ENCODE data around the gene CAMKK2. TPM values are rescaled to one million over a fixed set of nuclear protein-coding genes. Genes with fewer than 3 reads are reported as not detected.

The CAMKK2 gene
- total RNA-seq, 1 experiment from 2014 or later: 24.7 TPM

DNA sequence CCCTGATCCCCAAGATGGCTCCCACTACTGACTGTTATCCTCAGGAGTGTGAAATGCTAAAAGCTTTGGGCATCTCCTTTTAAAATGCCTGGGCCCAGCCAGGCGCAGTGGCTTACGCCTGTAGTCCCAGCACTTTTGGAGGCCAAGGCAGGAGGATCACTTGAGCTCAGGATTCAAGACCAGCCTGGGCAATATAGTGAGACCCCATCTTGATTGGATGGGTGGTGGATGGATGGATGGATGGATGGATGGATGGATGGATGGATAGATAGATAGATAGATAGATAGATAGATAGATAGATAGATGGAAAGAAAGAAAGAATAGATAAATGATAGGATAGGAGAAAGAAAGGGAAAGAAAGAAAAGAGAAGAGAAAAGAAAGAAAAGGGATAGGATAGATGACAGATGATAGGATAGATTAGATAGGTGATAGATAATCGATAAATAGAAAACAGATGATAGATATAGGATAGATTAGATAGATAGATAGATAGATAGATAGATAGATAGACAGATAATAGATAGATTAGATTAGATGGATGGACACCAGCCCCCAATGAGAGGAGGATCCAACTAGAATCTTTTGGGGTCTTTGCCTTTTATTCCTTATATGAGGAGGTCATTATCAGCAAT is 77.0 kb downstream of the CAMKK2 start:
- Mint-ChIP-seq H3K9me3 (no peaks in the 10 kb centered on the region), H3K36me3 (ENCODE audit: insufficient read depth in 1 of 3, low read depth in 3 of 3) (peaks cover 0 to 2% (median 2%) of the 10 kb centered on the region in 3 experiments; a peak in 3 of 7 replicates), H3K4me1 (no peaks in the 10 kb centered on the region), H3K27me3 (ENCODE audit: low read depth) (no peaks in the 10 kb centered on the region), H3K27ac (no peak overlapping the region), H3K4me3 (no peak overlapping the region)
- Histone ChIP-seq H2BK120ac (ENCODE audit: low read depth, low read length, poor library complexity, severe bottlenecking) (no peak overlapping the region), H2BK12ac (ENCODE audit: insufficient read length, low read depth, low read length) (no peak overlapping the region), H4K5ac (ENCODE audit: insufficient read length, low read depth, low read length) (no peak overlapping the region), H3K27ac (ENCODE audit: insufficient read length, low read depth, low read length) (no peak overlapping the region), H3K4me1 (ENCODE audit: insufficient read depth, low read length) (no peaks in the 10 kb centered on the region), H3K9ac (ENCODE audit: extremely low read depth, insufficient read length, low read length) (no peak overlapping the region), H3K79me1 (ENCODE audit: insufficient read depth, low read depth, low read length, poor library complexity, severe bottlenecking) (no peaks in the 10 kb centered on the region), H2BK15ac (ENCODE audit: low read depth, low read length) (no peak overlapping the region), H3K9me3 (ENCODE audit: control insufficient read depth, low read depth, low read length) (no peaks in the 10 kb centered on the region), H4K20me1 (ENCODE audit: control insufficient read depth, insufficient read depth, insufficient read length) (no peaks in the 10 kb centered on the region), H2AK5ac (ENCODE audit: insufficient read length, low read length) (no peak overlapping the region), H3K56ac (ENCODE audit: insufficient read length, low read depth, low read length) (no peak overlapping the region), H4K8ac (replicated peaks; ENCODE audit: insufficient read length, low read depth, low read length) (no peak overlapping the region), H3K4ac (ENCODE audit: low read depth, low read length) (no peak overlapping the region), H2BK5ac (ENCODE audit: insufficient read length, low read length) (no peak overlapping the region), H4K91ac (ENCODE audit: insufficient read length, low read depth, low read length) (no peak overlapping the region), H3K14ac (ENCODE audit: insufficient read depth, low read length) (no peak overlapping the region), H3T11ph (ENCODE audit: low read length) (no peak overlapping the region), H3K4me2 (ENCODE audit: insufficient read depth, insufficient read length, low read length) (no peak overlapping the region), H3K18ac (ENCODE audit: insufficient read length, low read depth, low read length) (no peak overlapping the region), H3K79me2 (ENCODE audit: insufficient read depth, low read length) (no peaks in the 10 kb centered on the region), H2AFZ (ENCODE audit: low read length) (no peak overlapping the region), H2BK20ac (ENCODE audit: low read depth, low read length, poor library complexity, severe bottlenecking) (no peak overlapping the region), H3K23ac (ENCODE audit: insufficient read length, low read depth, low read length) (no peak overlapping the region), H3K27me3 (ENCODE audit: insufficient read depth, low read length) (no peaks in the 10 kb centered on the region), H3K23me2 (ENCODE audit: insufficient read length, low read depth, low read length, poor library complexity, severe bottlenecking) (no peaks in the 10 kb centered on the region)
- DNase-seq: no peak
- TF ChIP-seq, protein P1, sequence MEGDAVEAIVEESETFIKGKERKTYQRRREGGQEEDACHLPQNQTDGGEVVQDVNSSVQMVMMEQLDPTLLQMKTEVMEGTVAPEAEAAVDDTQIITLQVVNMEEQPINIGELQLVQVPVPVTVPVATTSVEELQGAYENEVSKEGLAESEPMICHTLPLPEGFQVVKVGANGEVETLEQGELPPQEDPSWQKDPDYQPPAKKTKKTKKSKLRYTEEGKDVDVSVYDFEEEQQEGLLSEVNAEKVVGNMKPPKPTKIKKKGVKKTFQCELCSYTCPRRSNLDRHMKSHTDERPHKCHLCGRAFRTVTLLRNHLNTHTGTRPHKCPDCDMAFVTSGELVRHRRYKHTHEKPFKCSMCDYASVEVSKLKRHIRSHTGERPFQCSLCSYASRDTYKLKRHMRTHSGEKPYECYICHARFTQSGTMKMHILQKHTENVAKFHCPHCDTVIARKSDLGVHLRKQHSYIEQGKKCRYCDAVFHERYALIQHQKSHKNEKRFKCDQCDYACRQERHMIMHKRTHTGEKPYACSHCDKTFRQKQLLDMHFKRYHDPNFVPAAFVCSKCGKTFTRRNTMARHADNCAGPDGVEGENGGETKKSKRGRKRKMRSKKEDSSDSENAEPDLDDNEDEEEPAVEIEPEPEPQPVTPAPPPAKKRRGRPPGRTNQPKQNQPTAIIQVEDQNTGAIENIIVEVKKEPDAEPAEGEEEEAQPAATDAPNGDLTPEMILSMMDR (conservative IDR thresholded peaks at IDR 0.05): no peak
- WGBS (ENCODE audit: extremely low coverage, insufficient read length, low lambda C conversion rate): 100% methylated on average over 1 of the region's 3 CpGs
